Thoracic aorta (tissue), 2 donors: ENCODE results near the gene TAX1BP3. TPM values are rescaled to one million over a fixed set of nuclear protein-coding genes. Genes with fewer than 3 reads are reported as not detected.

Experiments used
- ATAC-seq: fragments of 150-250 bp; one replicate; pipeline ENCODE4 v1.8.0; 2017; ENCODE audit warnings: low read depth; ENCODE audit not compliant: insufficient number of reproducible peaks, low FRiP score
- DNase-seq: peaks from one replicate; pipeline ENCODE4 v3.0.0-alpha.2; 2020; ENCODE audit warnings: low spot score
- H3K27ac ChIP-seq, 2 donors: fragments of 200-600 bp; sonication (generic); 1 replicate in 1 of 2; 2 replicates in 1 of 2; pipeline ENCODE4 v1.5.1; 2016; ENCODE audit warnings: mild to moderate bottlenecking in 2 of 2, moderate library complexity in 2 of 2
- H3K27me3 ChIP-seq: fragments of 200-600 bp; sonication (generic); replicated peaks from 2 replicates; pipeline ENCODE4 v1.6.0; 2016; ENCODE audit warnings: mild to moderate bottlenecking; ENCODE audit not compliant: insufficient read depth
- H3K36me3 ChIP-seq: fragments of 200-600 bp; sonication (generic); one replicate; pipeline ENCODE4 v1.5.1; 2016
- H3K4me1 ChIP-seq, 2 donors: fragments of 200-600 bp; sonication (generic); 1 replicate in 1 of 2; 2 replicates in 1 of 2; pipeline versions ENCODE4 v1.5.1 to v1.6.0; 2016; ENCODE audit warnings: low read depth in 2 of 2, mild to moderate bottlenecking in 1 of 2; ENCODE audit not compliant: control insufficient read depth in 1 of 2
- H3K4me3 ChIP-seq: fragments of 200-600 bp; sonication (generic); 2 replicates; pipeline ENCODE4 v1.5.1; 2016; ENCODE audit warnings: mild to moderate bottlenecking
- H3K9me3 ChIP-seq: fragments of 200-600 bp; sonication (generic); 2 replicates; pipeline ENCODE4 v1.5.1; 2016
- total RNA-seq, 2 donors: library from RNA; depleted of rRNA; stranded (reverse); fragments of >200 nt; gene quantifications; one replicate each; pipeline versions ENCODE4 v1.1.0 to v1.2.3, GENCODE V29; 2016
- TF ChIP-seq, protein P1 (sequence below): fragments of 200-600 bp; sonication (generic); IDR thresholded peaks from one replicate; pipeline ENCODE4 v1.5.1; 2019; ENCODE audit warnings: antibody characterized with exemption

Gene TAX1BP3
- total RNA-seq, 2 donors from 2014 or later, result 127 to 243 TPM

DNA sequence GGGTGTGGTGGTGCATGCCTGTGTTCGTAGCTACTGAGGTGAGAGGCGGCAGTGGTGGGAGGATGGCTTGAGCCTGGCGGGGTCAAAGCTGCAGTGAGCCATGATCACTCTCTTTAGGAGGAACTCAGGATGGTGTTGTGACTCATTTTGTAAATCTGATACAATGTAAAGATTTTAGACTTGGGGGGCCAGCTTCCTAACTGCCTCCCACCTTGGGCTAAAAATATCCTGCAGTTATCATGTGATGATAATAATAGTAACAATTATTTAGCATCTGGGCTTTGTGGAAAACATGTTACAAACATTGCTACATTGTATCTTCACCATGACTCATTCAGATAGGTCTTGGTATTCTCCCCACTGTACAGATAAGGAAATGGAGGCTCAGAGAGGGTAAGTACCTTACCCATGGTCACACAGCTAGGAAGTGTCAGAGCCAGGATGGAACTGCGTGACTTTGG is 24.5 kb downstream of the TAX1BP3 start:
- no peak for DNase-seq
- ATAC-seq, result no peak

DNA sequence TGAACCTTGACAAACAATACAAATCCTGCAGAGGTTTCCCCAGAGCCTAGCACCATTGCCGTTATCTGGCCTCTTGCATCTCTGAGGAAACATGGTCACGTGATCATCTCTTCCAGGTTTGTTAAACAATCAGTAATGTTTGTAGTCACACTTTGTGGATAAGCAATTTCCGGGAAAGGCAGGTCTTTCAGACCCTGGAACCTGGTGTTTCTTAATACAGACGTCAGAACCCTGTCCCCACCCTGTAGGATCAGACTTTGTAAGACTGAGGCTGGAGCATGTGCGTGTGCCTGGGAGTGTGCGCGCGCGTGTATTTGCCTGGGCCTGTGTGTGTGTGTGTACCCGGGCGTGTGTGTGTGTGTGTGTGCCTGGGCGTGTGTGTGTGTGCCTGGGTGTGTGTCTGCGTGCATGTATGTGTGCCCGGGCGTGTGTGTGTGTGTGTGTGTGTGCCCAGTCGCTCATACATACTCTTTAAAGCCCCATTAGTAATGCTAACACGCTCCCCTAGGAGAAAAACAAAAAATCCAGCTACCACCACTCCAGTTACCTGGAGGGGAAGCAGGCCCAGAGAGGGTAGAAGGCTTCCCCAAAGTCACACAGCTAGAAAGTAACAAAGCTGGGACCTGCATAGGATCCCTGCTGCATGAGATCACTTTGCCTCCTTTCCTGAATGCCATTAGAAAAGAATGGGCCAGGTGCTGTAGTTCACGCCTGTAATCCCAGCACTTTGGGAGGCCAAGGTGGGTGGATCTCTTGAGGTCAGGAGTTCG is 26.5 kb downstream of the TAX1BP3 start:
- Histone ChIP-seq H3K9me3 (no peaks in the 10 kb centered on the region), H3K4me1 (peaks cover 10 to 12% of the 10 kb centered on the region in 2 donors), H3K36me3 (no peaks in the 10 kb centered on the region), H3K4me3 (no peak overlapping the region), H3K27ac (no peak overlapping the region), H3K27me3 (no peaks in the 10 kb centered on the region)
- TF ChIP-seq, protein P1, sequence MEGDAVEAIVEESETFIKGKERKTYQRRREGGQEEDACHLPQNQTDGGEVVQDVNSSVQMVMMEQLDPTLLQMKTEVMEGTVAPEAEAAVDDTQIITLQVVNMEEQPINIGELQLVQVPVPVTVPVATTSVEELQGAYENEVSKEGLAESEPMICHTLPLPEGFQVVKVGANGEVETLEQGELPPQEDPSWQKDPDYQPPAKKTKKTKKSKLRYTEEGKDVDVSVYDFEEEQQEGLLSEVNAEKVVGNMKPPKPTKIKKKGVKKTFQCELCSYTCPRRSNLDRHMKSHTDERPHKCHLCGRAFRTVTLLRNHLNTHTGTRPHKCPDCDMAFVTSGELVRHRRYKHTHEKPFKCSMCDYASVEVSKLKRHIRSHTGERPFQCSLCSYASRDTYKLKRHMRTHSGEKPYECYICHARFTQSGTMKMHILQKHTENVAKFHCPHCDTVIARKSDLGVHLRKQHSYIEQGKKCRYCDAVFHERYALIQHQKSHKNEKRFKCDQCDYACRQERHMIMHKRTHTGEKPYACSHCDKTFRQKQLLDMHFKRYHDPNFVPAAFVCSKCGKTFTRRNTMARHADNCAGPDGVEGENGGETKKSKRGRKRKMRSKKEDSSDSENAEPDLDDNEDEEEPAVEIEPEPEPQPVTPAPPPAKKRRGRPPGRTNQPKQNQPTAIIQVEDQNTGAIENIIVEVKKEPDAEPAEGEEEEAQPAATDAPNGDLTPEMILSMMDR, result no peak
- no peak for DNase-seq
- ATAC-seq, result no peak

More for the DNA sequence above, 24.5 kb downstream of the TAX1BP3 start:
- peaks cover 7% of the 10 kb centered on the region for H3K36me3 ChIP-seq
- peaks cover 0 to 3% of the 10 kb centered on the region in 2 donors for H3K4me1 ChIP-seq
- no peaks in the 10 kb centered on the region for H3K9me3 ChIP-seq
- no peak overlapping the region for H3K27ac ChIP-seq
- TF ChIP-seq, protein P1, result no peak
- no peaks in the 10 kb centered on the region for H3K27me3 ChIP-seq
- H3K4me3 ChIP-seq, result no peak overlapping the region

DNA sequence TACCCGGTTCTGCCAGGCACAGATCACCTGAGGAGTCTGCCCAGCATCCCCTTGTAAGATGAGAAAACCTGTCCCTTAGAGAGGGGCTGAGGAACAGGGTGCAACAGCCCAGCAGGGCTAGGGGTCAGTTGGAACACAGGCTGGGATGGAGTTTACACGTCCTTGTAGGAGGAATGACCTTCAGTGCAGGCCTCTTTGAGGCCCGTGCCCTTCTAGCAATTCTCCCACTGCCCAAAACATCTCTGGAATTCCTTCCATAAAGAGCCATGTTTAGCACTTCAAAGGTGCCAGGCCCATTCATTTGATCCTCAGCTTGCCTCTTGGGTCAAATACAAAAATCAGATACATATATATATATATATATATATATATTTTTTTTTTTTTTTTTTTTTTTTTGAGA is 27.4 kb downstream of the TAX1BP3 start:
- ATAC-seq (no peak), DNase-seq (no peak)
- Histone ChIP-seq H3K27me3 (no peaks in the 10 kb centered on the region), H3K9me3 (no peaks in the 10 kb centered on the region), H3K27ac (peak overlapping the region; percentile 6 to 14), H3K4me3 (no peak overlapping the region), H3K4me1 (peaks cover 12% of the 10 kb centered on the region in 2 donors), H3K36me3 (no peaks in the 10 kb centered on the region)
- TF ChIP-seq, protein P1, result no peak

DNA sequence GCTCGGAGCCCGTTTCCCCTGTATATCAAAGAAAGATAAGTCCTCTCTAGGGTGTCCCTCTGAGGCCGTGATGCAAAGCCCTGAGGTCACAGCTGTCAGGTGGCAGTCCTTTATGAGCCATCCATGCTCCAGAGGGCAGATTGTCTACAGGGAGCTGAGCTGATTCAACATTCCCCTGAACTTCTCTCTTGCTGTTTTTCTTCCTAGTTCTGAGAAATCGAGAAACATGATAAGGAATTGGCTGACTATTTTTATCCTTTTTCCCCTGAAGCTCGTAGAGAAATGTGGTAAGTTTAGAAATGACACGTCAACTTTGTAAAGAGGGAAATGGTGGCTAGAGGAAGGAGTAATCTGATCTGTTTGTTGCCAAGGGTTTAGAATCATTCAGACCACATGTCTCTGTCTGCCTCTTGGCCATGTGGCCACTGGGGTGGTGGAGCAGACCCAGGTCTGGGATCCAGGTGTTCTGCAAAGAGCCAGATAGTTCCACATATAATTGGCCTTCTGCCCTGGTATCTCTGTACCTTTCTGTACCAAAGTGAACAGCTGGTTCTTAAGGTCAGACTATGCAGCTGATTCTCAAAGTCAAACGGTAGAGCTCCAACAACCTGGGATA is 28.3 kb downstream of the TAX1BP3 start:
- Histone ChIP-seq H3K4me1 (peaks cover 16% of the 10 kb centered on the region in 2 donors), H3K27me3 (no peaks in the 10 kb centered on the region), H3K4me3 (no peak overlapping the region), H3K36me3 (no peaks in the 10 kb centered on the region), H3K9me3 (no peaks in the 10 kb centered on the region), H3K27ac (peak overlapping the region; percentile 6 to 14)
- DNase-seq, result no peak
- TF ChIP-seq, protein P1, result no peak
- no peak for ATAC-seq

DNA sequence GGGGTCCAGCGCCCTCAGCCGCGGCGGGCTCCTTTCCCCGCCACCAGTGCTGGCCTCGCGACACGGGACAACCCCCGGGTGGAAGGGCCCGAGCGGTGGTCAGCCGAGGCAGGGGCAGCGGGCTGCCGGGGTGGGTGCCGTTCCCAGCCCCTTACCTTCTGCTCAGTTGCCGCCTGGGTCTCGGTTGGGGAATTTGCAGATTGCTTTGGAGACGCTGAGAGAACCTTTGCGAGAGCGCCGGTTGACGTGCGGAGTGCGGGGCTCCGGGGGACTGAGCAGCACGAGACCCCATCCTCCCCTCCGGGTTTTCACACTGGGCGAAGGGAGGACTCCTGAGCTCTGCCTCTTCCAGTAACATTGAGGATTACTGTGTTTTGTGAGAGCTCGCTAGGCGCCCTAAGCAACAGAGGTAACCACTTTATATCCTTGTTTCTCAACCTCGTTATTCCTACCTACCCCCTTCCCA is 31.4 kb downstream of the TAX1BP3 start:
- Histone ChIP-seq H3K27ac (peak overlapping the region; percentile 96 to 98), H3K36me3 (no peaks in the 10 kb centered on the region), H3K9me3 (no peaks in the 10 kb centered on the region), H3K27me3 (no peaks in the 10 kb centered on the region), H3K4me1 (peaks cover 20 to 25% of the 10 kb centered on the region in 2 donors), H3K4me3 (peak overlapping the region; percentile 96)
- ATAC-seq (no peak), DNase-seq (no peak)
- TF ChIP-seq, protein P1, result peak; percentile 11
